ENCODE measurements around the gene PCNX3.

Gene PCNX3

GRCh38 chr11:65580756-65581155 lies 34.8 kb upstream of the PCNX3 start:
- TF ChIP-seq CTCF (IDR thresholded peaks at IDR 0.05; ENCODE audit: control insufficient read depth, extremely low read depth, insufficient read depth) = no peak
- no peak for DNase-seq (ENCODE audit: low read depth)
- H3K4me3 ChIP-seq (ENCODE audit: low read depth, low read length) = no peak overlapping the region

GRCh38 chr11:65581928-65582327 lies 33.6 kb upstream of the PCNX3 start:
- no peak for DNase-seq (ENCODE audit: low read depth)
- no peak overlapping the region for H3K4me3 ChIP-seq (ENCODE audit: low read depth, low read length)
- no peak for TF ChIP-seq CTCF (IDR thresholded peaks at IDR 0.05; ENCODE audit: control insufficient read depth, extremely low read depth, insufficient read depth)

GRCh38 chr11:65583589-65583988 lies 32.0 kb upstream of the PCNX3 start:
- no peak for DNase-seq (ENCODE audit: low read depth)
- H3K4me3 ChIP-seq (ENCODE audit: low read depth, low read length) = no peak overlapping the region
- TF ChIP-seq CTCF (IDR thresholded peaks at IDR 0.05; ENCODE audit: control insufficient read depth, extremely low read depth, insufficient read depth) = no peak

- no peak for DNase-seq (ENCODE audit: low read depth)
- no peak for TF ChIP-seq CTCF (IDR thresholded peaks at IDR 0.05; ENCODE audit: control insufficient read depth, extremely low read depth, insufficient read depth)
- no peak overlapping the region for H3K4me3 ChIP-seq (ENCODE audit: low read depth, low read length)
These were observed 31.5 kb upstream of the PCNX3 start for GRCh38 chr11:65584106-65584505.

- H3K4me3 ChIP-seq (ENCODE audit: low read depth, low read length) = no peak overlapping the region
- DNase-seq (ENCODE audit: low read depth) = no peak
- TF ChIP-seq CTCF (IDR thresholded peaks at IDR 0.05; ENCODE audit: control insufficient read depth, extremely low read depth, insufficient read depth) = no peak
These were observed 30.8 kb upstream of the PCNX3 start for GRCh38 chr11:65584723-65585171.

- DNase-seq (ENCODE audit: low read depth) = no peak
- no peak overlapping the region for H3K4me3 ChIP-seq (ENCODE audit: low read depth, low read length)
- no peak for TF ChIP-seq CTCF (IDR thresholded peaks at IDR 0.05; ENCODE audit: control insufficient read depth, extremely low read depth, insufficient read depth)
These were observed 30.0 kb upstream of the PCNX3 start for GRCh38 chr11:65585396-65586246.

- H3K4me3 ChIP-seq (ENCODE audit: low read depth, low read length) = no peak overlapping the region
- DNase-seq (ENCODE audit: low read depth) = no peak
- no peak for TF ChIP-seq CTCF (IDR thresholded peaks at IDR 0.05; ENCODE audit: control insufficient read depth, extremely low read depth, insufficient read depth)
These were observed 29.3 kb upstream of the PCNX3 start for GRCh38 chr11:65586247-65586630.

Data from LNCaP clone FGC (cell line).